Measurements from ENCODE around the gene UTP15.

GRCh38 chr5:73534971-73535370 is 30.6 kb upstream of the UTP15 start:
- TF ChIP-seq POLR2A (IDR thresholded peaks at IDR 0.05; ENCODE audit: low read length), result no peak
- no peak for TF ChIP-seq GATA1 (IDR thresholded peaks at IDR 0.05; ENCODE audit: low read depth, low read length)
